Hematopoietic multipotent progenitor cell treated with erythropoietin and hydrocortisone succinate and interleukin-3 and kit ligand, for 4 days (in vitro differentiated cells): ENCODE results near the gene GATAD2A.

Experiments used
- DNase-seq: peaks from one replicate; pipeline ENCODE4 v3.0.0-alpha.2; 2015

Gene GATAD2A

DNA sequence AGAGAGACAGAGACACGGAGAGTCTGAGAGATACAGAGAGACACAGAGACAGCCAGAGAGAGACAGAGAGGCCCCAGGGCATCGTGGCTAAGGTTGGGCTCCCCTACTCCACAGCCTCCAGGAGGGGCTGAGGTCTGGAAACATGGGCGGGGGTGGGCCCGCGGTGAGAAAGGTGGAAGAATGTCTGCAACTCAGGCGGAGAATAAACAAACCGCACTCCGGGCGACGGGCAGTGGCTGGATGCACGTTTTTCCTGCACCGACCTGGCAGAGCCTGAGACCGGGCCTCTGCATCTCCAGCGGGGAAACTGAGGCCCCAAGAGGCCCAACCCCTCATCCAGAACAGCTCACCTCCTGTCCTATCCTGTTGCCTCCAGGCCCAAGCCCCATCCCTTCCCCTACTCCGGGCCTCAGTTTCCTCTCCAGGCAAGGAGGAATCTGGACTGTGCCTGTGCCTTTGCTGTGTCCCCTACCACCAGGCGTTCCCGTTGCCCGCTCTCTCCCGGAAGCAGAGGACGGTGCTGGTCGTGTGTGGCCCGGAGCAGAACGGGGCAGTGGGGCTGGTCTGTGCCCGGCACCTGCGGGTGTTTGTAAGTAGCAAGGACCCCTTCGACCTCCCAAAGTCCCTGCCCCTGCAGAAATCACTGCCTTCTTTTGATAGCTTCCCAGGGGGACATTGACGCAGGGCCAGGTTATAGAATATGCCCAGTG is 129.2 kb downstream of the GATAD2A start:
- DNase-seq: no peak

DNA sequence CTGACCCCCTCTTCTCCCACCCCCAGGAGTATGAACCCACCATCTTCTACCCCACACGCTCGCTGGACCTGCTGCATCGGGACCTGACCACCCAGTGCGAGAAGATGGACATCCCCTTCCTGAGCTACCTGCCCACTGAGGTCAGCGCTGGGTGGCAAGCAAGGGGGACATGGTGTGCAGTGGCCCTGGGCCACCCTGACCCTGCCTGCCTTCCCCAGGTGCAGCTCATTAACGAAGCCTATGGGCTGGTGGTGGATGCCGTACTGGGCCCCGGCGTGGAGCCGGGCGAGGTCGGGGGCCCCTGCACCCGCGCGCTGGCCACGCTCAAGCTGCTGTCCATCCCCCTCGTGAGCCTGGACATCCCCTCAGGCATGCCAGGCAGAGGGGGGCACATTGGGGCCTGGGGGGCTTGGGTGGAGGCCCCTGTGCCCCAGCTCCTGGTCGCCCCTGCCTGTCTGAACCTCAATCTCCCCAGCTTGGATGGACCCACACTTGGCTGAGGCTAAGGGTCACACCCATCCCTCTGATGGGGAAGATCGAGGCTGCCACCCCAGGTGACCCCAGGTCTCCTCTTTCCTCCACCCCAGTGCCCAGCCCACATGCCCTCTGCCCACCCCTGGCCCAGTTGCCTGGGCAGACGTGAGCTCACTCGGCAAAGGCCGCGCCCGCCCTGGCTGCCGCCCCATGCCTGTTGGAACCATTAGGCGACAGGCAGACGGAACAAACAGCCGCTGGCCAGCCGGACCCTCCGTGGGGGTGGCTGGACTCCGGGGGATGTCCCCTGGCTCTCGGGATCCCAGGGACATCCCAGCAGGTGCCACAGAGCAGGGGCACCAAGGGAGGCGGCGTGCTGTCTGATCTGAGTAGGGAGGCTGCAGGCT is 130.1 kb downstream of the GATAD2A start:
- no peak for DNase-seq

GRCh38 chr19:19537075-19538048 is 131.9 kb downstream of the GATAD2A start:
- no peak for DNase-seq

GRCh38 chr19:19538061-19538784 is 132.7 kb downstream of the GATAD2A start, which contains the start of gene CILP2:
Gene CILP2 (plus strand): TSS chr19:19538265. CDS start chr19:19538350, 85 bp downstream.
- peak; percentile 58 for DNase-seq

DNA sequence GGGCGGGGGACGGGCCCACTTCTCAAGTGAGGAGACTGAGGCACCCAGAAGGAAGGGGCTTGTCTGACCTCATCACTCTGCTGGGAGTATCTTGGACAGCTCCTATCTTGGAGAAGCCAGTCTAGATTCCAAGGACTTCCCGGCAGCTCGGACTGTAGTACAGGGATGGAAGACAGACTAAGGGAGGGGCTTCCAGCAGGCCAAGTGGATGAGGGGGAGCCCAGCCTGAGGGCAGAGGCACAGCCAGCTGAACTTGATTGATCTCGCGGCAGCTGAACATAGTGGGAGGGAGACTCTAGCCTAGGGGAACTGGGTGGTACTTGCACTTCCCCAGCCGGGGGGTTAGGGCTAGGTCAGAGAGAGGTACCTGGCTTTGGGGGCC is 133.3 kb downstream of the GATAD2A start:
- no peak for DNase-seq

DNA sequence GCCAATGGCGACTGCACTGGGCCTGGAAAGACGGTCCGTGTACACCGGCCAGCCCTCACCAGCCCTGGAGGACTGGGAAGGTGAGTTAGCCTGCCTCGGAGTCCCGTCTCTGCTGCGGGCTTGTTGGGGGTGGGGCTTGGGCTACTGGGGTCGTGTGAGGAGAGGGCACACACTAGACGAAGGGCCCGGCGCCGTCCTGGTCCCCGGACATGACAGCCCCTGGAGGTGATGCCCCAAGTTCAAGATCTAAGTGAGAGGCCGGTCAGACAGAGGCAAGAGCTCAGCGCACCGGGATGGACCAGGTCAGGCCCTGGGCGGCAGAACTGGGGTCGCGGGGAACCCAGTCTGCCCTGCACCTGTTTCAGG is 134.2 kb downstream of the GATAD2A start:
- no peak for DNase-seq

DNA sequence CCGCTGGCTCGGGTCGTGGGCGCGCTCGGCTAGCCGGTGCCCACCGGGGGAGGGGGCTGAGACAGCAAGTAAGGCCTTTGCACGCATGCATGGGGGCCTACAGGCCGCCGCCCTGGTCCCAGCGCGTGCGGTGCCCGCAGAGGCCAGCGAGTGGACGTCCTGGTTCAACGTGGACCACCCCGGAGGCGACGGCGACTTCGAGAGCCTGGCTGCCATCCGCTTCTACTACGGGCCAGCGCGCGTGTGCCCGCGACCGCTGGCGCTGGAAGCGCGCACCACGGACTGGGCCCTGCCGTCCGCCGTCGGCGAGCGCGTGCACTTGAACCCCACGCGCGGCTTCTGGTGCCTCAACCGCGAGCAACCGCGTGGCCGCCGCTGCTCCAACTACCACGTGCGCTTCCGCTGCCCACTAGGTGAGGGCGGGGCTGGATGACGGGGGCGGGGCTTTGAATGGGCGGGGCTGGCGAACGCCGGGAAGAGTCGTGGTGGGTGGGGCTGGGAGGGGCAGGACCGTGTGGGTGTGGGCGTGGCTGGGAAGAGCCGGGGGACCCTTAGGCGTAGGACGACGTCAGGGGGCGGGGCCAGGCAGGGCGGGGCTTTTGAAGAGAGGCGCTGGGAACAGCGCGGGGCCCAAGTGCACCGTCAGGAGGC is 134.7 kb downstream of the GATAD2A start:
- DNase-seq: peak; percentile 95

GRCh38 chr19:19540715-19541515 is 135.4 kb downstream of the GATAD2A start:
- DNase-seq: peak; percentile 82

GRCh38 chr19:19541616-19542015 is 136.1 kb downstream of the GATAD2A start:
- no peak for DNase-seq

- peak; percentile 66 for DNase-seq
Measured at GRCh38 chr19:19542507-19542906, 137.0 kb downstream of the GATAD2A start.

- no peak for DNase-seq
Measured at GRCh38 chr19:19543101-19543500, 137.6 kb downstream of the GATAD2A start.

DNA sequence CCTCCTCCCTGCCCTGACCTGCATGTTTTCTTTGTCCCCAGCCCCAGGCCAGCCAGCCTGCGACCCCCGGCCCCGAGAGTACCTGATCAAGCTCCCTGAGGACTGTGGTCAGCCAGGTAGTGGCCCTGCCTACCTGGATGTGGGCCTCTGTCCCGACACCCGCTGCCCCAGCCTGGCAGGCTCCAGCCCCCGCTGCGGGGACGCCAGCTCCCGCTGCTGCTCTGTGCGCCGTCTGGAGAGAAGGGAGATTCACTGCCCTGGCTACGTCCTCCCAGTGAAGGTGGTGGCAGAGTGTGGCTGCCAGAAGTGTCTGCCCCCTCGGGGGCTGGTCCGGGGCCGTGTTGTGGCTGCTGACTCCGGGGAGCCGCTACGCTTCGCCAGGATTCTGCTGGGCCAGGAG is 138.2 kb downstream of the GATAD2A start:
- DNase-seq: no peak

- no peak for DNase-seq
Measured at GRCh38 chr19:19544257-19544953, 138.9 kb downstream of the GATAD2A start.

DNA sequence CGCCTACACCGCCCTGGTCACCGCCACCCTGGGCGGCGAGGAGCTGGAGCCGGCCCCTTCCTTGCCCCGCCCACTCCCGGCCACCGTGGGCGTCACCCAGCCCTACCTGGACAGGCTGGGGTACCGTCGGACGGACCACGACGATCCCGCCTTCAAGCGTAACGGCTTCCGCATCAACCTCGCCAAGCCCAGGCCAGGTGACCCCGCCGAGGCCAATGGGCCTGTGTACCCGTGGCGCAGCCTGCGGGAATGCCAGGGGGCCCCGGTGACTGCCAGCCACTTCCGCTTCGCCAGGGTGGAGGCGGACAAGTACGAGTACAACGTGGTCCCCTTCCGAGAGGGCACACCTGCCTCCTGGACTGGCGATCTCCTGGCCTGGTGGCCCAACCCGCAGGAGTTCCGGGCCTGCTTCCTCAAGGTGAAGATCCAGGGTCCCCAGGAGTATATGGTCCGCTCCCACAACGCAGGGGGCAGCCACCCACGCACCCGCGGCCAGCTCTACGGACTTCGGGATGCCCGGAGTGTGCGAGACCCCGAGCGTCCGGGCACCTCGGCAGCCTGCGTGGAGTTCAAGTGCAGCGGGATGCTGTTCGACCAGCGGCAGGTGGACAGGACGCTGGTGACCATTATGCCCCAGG is 139.6 kb downstream of the GATAD2A start:
- DNase-seq: no peak

- no peak for DNase-seq
Measured at GRCh38 chr19:19545707-19546106, 140.2 kb downstream of the GATAD2A start.

- no peak for DNase-seq
Measured at GRCh38 chr19:19546751-19547162, 141.3 kb downstream of the GATAD2A start.

DNA sequence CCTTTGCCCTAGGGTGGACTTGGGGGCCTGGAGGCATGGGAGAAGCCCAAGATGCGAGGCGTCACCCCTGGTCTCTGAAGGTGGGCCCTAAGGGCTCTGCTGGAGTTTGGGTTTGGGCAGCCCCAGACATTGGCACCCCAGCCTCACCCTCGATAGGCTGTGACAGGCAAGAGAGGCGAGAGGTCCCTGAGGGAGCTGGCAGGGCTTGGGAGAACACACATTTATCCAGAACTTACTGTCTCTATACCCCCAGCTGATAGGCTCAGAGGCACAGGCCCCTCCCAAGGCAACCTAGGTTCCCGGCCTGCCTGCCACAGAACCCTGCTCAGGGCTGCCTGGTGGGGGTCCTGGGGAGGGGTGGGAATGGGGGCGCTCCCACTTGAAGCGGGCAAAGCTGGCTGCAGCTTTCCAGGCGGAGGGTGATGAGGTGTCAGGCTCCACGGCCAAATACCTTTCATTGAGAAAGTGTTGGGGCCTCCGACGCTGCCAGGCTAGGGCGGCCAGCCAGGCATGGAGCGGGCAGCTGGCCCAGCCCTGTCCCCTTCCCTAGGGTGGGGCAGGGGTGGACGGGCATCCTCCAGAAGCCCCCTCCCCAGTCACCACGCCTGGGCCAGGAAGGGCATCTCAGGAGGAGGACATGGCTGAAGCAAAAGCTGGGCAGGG is 142.3 kb downstream of the GATAD2A start:
- no peak for DNase-seq

GRCh38 chr19:19548915-19549759 is 143.7 kb downstream of the GATAD2A start:
- DNase-seq: no peak
